Stomach (tissue), 9 donors: ENCODE results near the gene TRPC3. TPM values are rescaled to one million over a fixed set of nuclear protein-coding genes. Genes with fewer than 3 reads are reported as not detected.
A peak's percentile ranks its signal among the peaks of the same experiment; 100 is the strongest.

Experiments used
- DNase-seq, 2 donors: peaks; one replicate each; pipeline versions ENCODE4 v3.0.0 to v3.0.0-alpha.2; 2013 to 2019
- H3K27ac ChIP-seq, 5 donors: fragments of 200-600 bp in 4 of 5; sonication (generic) in 4 of 5; one replicate each; pipeline ENCODE4 v1.5.1; 2013 to 2019; ENCODE audit warnings: mild to moderate bottlenecking in 1 of 5, moderate library complexity in 1 of 5
- H3K27me3 ChIP-seq, 3 donors: fragments of 200-600 bp; sonication (generic); one replicate each; pipeline ENCODE4 v1.5.1; 2017 to 2019; ENCODE audit warnings: mixed run types in 1 of 3
- H3K36me3 ChIP-seq, 4 donors: fragments of 200-600 bp; sonication (generic); 1 replicate in 3 of 4; 2 replicates in 1 of 4; pipeline ENCODE4 v1.5.1; 2016 to 2019
- H3K4me1 ChIP-seq, 4 donors: fragments of 200-600 bp; sonication (generic); one replicate each; pipeline ENCODE4 v1.5.1; 2016 to 2019
- H3K4me3 ChIP-seq, 4 donors: fragments of 200-600 bp; sonication (generic) in 3 of 4; one replicate each; pipeline ENCODE4 v1.5.1; 2016 to 2019; ENCODE audit warnings: mild to moderate bottlenecking in 1 of 4
- H3K9me3 ChIP-seq, 4 donors: fragments of 200-600 bp; sonication (generic); one replicate each; pipeline ENCODE4 v1.5.1; 2016 to 2019
- CTCF ChIP-seq, 7 experiments: fragments of 450-650 bp in 4 of 7; fragments of 200-600 bp in 3 of 7; sonication (generic) in 3 of 7; IDR thresholded peaks; one replicate each; pipeline ENCODE4 v1.5.1; 2016 to 2019; ENCODE audit warnings: antibody characterized with exemption in 7 of 7, control low read depth in 2 of 7, mild to moderate bottlenecking in 1 of 7
- EP300 ChIP-seq: sonication (generic); formaldehyde crosslinking; IDR thresholded peaks from one replicate; pipeline ENCODE4 v1.6.1; 2017; ENCODE audit warnings: antibody characterized with exemption
- POLR2A ChIP-seq, 4 donors: fragments of 450-650 bp; IDR thresholded peaks; one replicate each; pipeline ENCODE4 v1.6.1; 2016; ENCODE audit warnings: antibody characterized with exemption in 4 of 4, control low read depth in 2 of 4, mild to moderate bottlenecking in 1 of 4, moderate library complexity in 1 of 4
- POLR2AphosphoS5 ChIP-seq, 3 donors: sonication (generic); formaldehyde crosslinking; IDR thresholded peaks; one replicate each; pipeline ENCODE4 v1.6.1; 2016; ENCODE audit warnings: antibody characterized with exemption in 3 of 3
- WGBS, 5 donors: extraction: QIAGEN DNeasy Blood & Tissue Kit in 3 of 5; methylation state at CpG; one replicate each; pipeline versions ENCODE4 v1.1.5 to v1.1.7; 2013 to 2018; 5-methylcytosine and 5-hydroxymethylcytosine counted together
- intact Hi-C: fragments of 100-400 bp; cut with DNase I; formaldehyde crosslinking; loops from one replicate; pipeline ENCODE4 v1.15.1; 2023; ENCODE audit warnings: low total_unique reads
- polyA plus RNA-seq, 3 donors: library from polyadenylated mRNA; stranded (reverse); fragments of 200-250 nt; gene quantifications; one replicate each; pipeline ENCODE4 v1.2.3, GENCODE V29; 2013
- total RNA-seq, 5 donors: library from RNA; depleted of rRNA; stranded (reverse); fragments of >200 nt; gene quantifications; one replicate each; pipeline versions ENCODE4 v1.1.0 to v1.2.3, GENCODE V29; 2014 to 2016
- donor health status: healthy with polysubstance abuse.
- donor health status: Bipolar disorder and iron deficiency.
- donor health status: healthy.

Gene TRPC3
- total and polyA plus RNA-seq, 8 donors = 0.31 to 3.7 (median 0.70) TPM; not detected in 4

- peak within 1 kb of the TSS; percentile 85 to 95 (median 92) for H3K27ac ChIP-seq
- H3K4me1 ChIP-seq = peaks cover 4 to 17% (median 15%) of the 10 kb centered on the region in 4 donors
- no peaks in the 10 kb centered on the region for H3K27me3 ChIP-seq
- peaks cover 3 to 19% (median 15%) of the 10 kb centered on the region in 4 donors for H3K36me3 ChIP-seq
- TF ChIP-seq POLR2AphosphoS5 (IDR thresholded peaks at IDR 0.05) = peak; percentile 81 to 86 (median 83)
- TF ChIP-seq CTCF (IDR thresholded peaks at IDR 0.05) = no peak
- H3K9me3 ChIP-seq = no peaks in the 10 kb centered on the region
- peak within 1 kb of the TSS; percentile 60 to 83 (median 78) for H3K4me3 ChIP-seq
- DNase-seq = peak; percentile 98 to 99
- intact Hi-C loops = no loop called here
- 0 to 1% (median 0%) methylated on average over 38 to 58 of the region's 58 CpGs for WGBS, 5 donors
These were observed 81.7 kb downstream of the TRPC3 start, which contains the start of gene BBS7 for GRCh38 chr4:121869841-121870822. BBS7 (minus strand) TSS chr4:121870474; CDS start chr4:121870313, 161 bp downstream.

GRCh38 chr4:121863799-121864198, 88.1 kb downstream of the TRPC3 start:
- Histone ChIP-seq H3K27ac (no peak overlapping the region), H3K4me1 (peaks cover 0 to under 1% (median under 1%) of the 10 kb centered on the region in 4 donors), H3K36me3 (peaks cover 3 to 59% (median 55%) of the 10 kb centered on the region in 4 donors), H3K4me3 (no peak overlapping the region), H3K9me3 (no peaks in the 10 kb centered on the region), H3K27me3 (no peaks in the 10 kb centered on the region)
- intact Hi-C loops = no loop called here
- no peak for TF ChIP-seq POLR2A (IDR thresholded peaks at IDR 0.05)
- TF ChIP-seq POLR2AphosphoS5 (IDR thresholded peaks at IDR 0.05) = no peak
- 84 to 87% (median 86%) methylated on average over 7 of the region's 7 CpGs for WGBS, 5 donors
- DNase-seq = no peak

GRCh38 chr4:121861426-121861825, 90.4 kb downstream of the TRPC3 start:
- Histone ChIP-seq H3K4me1 (no peaks in the 10 kb centered on the region), H3K4me3 (no peak overlapping the region), H3K27ac (no peak overlapping the region), H3K9me3 (no peaks in the 10 kb centered on the region), H3K27me3 (no peaks in the 10 kb centered on the region), H3K36me3 (peaks cover 3 to 72% (median 66%) of the 10 kb centered on the region in 4 donors)
- intact Hi-C loops = no loop called here
- TF ChIP-seq EP300 (no peak), POLR2A (IDR thresholded peaks at IDR 0.05) (no peak), POLR2AphosphoS5 (IDR thresholded peaks at IDR 0.05) (no peak), CTCF (IDR thresholded peaks at IDR 0.05) (no peak)
- DNase-seq = no peak
- 78 to 95% (median 92%) methylated on average over 2 of the region's 2 CpGs for WGBS, 5 donors

- no peak overlapping the region for H3K4me3 ChIP-seq
- intact Hi-C loops = no loop called here
- H3K4me1 ChIP-seq = no peaks in the 10 kb centered on the region
- H3K36me3 ChIP-seq = peaks cover 0 to 65% (median 59%) of the 10 kb centered on the region in 4 donors
- H3K27ac ChIP-seq = no peak overlapping the region
- no peak for DNase-seq
- no peaks in the 10 kb centered on the region for H3K9me3 ChIP-seq
- H3K27me3 ChIP-seq = no peaks in the 10 kb centered on the region
- TF ChIP-seq POLR2A (IDR thresholded peaks at IDR 0.05) = no peak
- TF ChIP-seq POLR2AphosphoS5 (IDR thresholded peaks at IDR 0.05) = no peak
- TF ChIP-seq EP300 = no peak
- no peak for TF ChIP-seq CTCF (IDR thresholded peaks at IDR 0.05)
These were observed 91.7 kb downstream of the TRPC3 start for GRCh38 chr4:121860121-121860520.
